Activated T-cell treated with anti-CD3 and anti-CD28 coated beads, Interleukin-2, amount 50 U/mL, for 48 hours (primary cell): ENCODE measurements around the gene SURF4.

Experiments
- DNase-seq, 2 experiments: peaks; one replicate each; pipeline ENCODE4 v3.0.0-alpha.2; 2020

Gene SURF4

DNA sequence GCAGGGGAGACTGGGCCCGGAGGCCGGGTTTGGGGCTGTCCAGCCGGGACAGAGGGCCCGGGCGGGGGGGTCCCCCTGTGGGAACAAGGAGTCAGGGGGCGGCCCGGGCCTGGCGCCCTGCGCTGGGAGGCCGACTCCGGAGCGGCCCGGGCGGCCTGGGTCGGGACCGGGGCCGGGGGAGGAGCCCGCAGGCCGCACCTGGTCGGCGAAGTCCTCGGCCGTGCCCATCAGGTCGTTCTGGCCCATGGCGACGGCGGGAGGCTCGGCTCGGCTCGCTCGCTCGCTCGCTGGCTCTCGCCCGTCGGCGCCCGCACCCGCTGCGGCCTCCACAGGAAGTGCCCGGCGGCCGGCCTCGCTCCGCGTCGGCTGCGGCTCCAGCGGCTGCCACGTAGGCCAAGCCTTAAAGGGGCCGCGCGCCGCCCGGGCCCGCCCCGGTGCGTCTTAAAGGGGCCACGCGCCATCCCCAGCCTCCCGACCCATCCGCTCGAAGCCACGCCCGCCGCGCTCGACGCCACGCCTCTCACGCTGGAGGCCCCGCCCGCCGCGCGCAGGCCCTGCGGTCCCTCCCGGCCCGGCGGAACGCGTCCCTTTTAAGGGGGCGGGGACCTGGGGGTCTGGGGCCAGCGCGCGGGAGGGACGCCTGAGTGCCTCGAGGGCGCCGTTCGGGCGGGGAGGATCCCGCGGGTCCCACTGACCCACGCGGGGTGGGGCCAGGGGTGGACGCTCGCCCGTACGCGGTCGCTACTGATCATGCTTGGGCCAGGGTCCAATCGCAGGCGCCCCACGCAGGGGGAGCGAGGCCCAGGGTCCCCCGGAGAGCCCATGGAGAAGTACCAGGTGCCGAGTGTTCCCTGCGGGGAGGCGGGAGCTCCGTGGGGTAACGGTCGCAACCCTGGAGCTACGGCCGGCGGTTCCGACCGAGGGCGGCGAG lies at the start of gene SURF4, which contains the start of gene STKLD1:
Gene SURF4, minus strand, starts transcription at position 337 of the 931 bp plus-strand sequence. Its CDS starts 91 bp downstream, at position 246.
Gene STKLD1, plus strand, starts transcription at position 643 of the 931 bp plus-strand sequence. Its CDS starts 108 bp downstream, at position 751.
- DNase-seq, result peak; percentile 98 to 99

DNA sequence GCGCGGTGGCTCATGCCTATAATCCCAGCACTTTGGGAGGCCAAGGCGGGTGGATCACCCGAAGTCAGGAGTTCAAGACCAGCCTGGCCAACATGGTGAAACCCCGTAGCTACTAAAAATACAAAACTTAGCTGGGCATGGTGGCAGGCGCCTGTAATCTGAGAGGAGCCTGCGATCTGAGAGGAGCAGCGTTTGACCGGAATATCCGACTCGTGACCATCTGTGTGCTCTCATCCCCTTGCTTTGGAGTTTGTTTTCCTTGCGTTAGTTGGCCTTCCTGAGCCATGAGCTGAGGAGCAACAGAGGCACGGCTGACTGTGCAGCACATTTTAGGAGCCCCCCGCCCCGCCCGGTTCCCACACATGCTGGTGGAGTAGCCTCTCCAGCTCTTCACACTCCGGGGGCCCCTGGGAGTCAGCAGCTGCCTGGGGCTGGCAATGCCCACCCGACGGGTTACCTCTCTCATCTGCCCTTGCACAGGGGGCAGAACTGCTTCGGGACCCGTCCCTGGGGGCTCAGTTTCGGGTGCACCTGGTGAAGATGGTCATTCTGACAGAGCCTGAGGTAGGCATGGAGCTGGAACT lies 49.3 kb upstream of the SURF4 start:
- no peak for DNase-seq

DNA sequence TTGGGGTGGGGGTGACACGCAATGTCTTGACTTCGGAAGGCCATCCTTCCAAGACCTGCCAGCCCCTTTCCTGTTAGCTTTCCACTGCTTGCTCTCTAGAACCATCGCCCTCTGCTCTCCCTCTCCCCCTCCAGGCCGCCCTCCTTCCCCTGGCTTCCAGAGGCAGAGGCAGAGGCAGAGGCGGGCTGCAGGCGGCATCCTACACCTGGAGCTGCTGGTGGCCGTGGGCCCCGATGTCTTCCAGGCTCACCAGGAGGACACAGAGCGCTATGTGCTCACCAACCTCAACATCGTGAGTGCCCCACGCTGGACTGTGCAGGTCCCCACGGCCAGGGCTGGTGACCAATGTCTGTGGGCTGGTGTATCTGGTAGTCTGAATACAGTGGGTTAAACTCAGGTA lies 48.3 kb upstream of the SURF4 start:
- no peak for DNase-seq

DNA sequence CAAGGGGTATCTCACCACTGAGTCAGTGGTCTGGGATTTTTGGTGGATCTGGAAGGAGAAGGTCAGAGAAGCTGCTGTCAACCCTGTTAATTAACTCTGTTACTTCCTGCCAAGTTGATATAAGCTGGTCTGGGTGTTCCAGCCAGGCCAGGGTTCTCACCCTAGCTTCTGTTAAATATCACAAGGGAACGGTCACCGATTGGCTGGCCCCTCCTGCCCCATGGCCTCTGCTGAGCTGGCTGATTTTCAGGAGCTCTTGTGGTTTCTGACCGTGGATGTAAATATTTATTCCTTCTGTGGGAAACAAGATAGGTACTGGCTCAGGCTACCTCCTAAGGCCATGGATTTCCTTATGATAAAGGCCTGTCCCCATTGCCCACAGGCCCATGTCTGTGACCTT lies 47.4 kb upstream of the SURF4 start:
- DNase-seq, result no peak

DNA sequence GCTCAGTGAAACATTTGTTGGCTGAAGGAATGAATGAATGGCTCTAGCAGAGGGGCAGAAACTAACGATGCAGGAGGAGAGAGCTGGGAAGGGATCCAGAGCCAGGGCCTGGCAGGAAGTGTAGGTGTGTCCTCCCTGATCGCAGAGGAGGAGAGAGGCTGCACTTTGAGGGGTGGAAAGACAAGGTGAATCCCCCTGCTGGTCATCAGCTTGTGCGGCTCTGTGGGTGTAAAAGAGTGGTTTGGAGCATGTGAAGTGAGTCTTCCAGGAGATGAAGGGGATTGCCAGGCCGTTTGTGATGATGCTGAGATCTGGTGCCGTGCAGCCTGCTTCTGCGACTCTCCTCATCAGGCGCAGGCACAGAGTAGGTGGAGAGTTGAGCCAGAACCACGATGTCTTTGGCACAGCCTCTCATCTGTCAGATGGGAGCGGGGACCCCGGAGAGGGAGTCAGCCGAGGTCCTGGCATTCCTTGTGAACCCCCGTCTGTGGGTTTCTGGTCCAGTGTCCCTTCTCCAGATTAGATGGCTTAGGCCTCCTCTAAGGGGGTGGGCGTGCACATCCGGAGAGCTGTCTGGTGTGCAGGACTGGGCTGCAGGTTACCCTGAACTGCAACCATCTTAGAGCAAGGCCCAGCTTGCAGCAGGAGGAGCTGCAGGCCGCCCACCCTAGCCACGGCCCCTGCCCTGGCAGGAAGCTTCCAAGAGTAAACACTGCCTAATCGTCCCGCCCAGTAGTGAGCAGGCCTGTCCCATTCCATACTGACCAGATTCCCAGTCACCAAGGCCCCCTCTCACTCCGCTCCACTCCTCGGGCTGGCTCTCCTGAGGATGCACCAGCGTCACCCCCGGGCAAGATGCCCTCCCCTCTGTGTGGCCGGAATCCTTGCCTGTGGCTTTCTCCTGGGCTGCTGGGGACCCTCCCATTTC lies 46.0 kb upstream of the SURF4 start, which contains the start of gene ADAMTS13:
Gene ADAMTS13, plus strand, starts transcription at position 753 of the 928 bp plus-strand sequence. Its CDS starts 77 bp downstream, at position 830.
- DNase-seq, result peak; percentile 69 to 72

DNA sequence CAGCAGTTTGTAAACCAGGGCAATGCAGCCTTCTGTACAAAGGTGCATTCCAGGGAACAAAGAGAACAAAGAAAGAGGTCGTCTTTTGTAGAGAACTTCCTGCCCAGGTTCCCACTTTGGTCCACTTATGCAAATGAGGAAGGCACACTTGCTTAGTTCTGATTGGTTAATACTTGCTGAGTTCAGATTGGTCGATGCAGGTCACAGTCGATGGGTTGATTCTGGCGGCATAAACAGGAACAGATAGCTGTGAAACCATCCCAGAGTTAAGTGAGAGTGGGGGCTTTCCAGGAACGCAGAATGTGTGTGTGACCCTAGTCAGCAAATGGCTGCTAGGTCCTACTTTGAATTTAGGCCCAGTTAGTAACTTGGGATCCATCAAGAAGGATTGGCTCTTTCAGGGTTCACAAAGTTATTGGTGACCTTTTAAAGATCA lies 44.5 kb upstream of the SURF4 start:
- no peak for DNase-seq

DNA sequence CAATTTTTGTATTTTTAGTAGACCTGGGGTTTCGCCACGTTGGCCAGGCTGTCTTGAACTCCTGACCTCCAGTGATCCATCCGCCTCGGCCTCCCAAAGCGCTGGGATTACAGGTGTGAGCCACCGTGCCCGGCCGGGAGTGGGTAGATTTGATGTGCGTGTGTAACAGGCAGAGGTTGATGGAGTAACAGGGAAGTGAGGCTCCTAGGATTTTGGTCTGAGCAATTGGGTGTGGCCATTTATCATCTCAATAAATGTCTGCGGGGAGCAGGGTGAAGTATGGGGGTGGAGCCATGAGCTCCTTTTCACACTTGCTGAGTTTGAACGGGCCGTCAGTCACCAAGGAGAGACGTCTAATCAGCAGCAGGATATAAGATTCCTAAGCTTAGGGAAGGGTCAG lies 43.1 kb upstream of the SURF4 start:
- no peak for DNase-seq

DNA sequence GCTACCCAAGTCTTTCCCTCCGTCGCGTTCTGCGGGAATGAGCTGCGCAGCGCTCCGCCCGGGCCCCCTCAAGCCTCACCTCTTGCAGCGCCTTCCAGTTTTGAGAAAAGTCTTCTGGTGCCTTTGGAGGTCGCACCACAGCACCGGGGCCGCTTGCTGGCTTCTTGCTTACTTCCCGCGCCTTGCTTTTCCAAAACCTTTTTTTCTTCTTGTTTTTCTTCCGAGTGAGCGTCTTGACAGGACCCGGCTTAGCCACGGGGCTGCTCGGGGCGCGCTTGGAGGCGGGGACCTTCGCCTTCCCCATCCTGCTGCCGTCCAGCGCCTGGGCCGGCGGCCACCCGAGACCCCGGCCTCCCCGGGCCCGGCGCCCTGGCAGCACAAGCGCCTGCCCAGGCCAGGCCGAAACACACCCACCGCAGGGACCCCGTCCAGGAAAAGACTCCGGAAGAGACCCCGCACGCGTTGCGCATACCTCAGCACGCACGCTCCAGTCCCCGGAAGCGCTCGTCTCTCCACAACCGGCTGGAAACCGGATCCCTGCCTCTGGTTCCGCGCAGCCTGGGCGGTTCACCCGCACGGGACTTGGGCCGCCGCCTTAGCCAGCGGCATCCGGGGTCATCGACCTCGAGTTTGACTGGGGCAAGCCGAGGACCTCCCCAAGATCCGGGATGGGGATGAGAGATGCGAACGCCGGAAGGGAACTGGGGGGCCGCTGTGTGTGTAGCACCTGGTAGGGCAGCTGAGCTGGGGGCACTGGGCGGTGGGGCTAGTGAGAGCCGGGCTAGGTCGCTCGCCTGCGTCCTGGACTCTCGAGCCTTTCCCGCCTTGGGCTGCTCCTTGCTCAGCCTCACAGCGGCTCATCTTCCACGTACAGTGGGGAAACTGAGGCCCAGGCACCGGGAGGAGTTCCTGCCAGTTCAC lies 41.9 kb upstream of the SURF4 start, which contains the start of gene REXO4:
Gene REXO4, minus strand, starts transcription at position 470 of the 921 bp plus-strand sequence. Its CDS starts 166 bp downstream, at position 304.
- peak; percentile 94 for DNase-seq

DNA sequence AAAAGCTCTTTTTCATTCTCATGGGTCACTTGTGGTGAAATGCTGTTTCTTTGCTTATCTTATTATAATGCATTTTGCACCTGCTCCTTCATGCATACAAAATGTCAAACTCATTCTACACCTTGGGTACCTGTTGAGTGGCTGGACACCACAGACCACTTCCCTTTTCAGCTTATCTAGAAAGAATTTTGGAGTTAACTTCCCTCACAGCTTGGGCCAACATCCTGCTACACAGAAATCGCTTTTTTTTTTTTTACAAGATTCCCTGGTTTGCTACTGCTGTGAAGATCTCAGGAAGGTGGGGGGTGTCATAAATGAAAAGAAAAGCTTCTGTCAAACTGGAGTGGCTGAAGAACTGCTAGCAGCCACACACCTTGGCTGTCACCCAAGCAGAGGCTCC lies 39.3 kb upstream of the SURF4 start:
- DNase-seq, result no peak

DNA sequence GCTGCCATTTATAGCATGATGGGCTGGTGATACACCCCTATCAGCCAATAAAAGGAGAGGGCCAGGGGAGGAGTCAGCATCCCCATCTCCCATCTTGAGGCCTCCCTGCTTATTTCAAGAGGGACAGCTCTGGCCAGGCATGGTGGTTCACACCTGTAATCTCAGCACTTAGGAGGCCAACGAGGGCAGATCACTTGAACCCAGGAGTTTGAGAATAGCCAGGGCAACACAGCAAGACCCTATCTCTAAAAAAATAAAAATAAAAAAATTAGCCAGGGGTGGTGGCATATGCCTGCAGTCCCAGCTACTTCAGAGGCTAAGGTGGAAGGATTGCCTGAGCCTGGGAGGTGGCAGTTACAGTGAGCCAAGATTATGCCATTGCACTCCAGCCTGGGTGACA lies 32.2 kb upstream of the SURF4 start:
- no peak for DNase-seq

DNA sequence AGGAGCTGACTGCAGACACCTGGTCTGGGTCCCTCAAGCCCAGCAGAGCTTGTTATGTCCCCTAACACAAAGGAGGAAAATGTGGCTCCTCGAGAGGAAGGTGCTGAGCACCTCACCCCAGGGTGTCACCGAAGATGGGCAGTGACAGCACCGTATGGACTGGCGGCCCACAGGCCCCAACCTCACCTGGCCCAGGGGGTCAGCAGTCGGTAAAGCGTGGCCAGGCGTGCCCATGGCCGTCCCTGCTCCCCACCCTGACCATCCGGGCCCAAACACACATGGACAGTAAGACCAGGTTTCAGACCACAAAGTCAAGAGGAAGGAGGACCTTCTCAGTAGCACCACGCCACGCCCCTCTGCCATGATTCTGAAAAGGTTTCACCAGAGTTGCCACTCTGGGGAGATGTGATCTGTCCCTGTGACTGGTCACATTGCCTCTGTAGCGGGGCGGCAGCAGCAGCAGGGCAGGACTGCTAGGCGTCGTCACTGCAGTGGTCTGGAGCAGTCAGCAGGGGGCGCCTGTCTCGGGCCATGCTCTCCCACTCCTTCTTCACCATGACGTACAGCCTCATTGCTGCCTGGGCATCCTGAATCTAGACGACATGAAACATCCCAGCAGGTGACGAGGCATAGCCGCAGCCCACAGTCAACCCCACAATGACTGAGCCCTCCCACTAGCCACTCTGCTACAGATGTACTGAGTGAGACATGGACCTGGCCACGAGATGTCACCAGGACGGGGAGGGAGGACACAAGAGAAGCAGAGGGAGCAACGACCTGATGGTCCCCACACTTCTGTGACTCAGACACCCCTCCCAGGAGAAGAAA lies 30.8 kb upstream of the SURF4 start:
- DNase-seq, result peak; percentile 85 to 91

DNA sequence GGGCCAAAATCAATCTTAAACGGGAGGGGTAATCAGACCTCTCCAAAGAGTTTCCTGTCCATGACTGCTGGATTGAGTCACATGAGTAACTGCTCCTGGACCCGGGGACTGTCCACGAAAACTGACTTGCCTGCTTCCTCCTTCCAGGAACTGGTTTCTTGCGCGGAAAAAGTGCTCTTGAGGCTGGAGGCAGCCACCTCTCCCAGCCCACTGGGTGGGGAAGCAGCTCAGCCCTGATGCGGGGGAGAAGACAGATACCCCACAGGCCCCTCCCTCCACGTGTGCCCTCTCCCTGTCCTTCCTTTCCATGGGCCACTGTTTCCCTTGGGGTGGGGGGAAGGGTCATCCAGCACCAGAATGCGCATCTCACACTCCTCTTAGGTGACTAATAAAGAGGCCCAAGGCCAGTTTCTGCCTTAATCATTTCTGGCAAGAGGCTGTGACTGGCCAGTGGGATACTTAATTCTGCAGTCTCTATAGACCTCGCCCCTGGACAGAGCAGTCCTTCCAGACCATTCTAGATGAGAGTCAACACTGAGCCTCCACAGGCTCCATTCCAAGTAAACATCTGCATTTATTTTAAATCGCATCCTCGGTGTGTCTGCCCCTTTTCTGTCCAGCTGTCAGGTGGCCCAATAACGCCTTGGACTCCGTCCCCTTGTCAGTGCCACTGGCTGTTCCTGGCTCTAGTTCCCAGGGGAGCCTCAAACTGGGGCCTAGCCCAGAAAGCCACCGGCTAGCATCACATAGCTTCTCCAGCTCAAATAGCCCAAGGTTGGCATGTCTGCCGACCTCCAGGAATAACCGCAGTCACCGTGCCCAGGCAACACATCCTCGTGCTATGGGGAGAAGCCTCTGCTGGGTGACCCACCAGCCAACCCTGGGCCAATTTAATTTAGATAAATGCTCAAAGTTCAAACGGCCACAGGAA lies 29.9 kb upstream of the SURF4 start:
- no peak for DNase-seq

DNA sequence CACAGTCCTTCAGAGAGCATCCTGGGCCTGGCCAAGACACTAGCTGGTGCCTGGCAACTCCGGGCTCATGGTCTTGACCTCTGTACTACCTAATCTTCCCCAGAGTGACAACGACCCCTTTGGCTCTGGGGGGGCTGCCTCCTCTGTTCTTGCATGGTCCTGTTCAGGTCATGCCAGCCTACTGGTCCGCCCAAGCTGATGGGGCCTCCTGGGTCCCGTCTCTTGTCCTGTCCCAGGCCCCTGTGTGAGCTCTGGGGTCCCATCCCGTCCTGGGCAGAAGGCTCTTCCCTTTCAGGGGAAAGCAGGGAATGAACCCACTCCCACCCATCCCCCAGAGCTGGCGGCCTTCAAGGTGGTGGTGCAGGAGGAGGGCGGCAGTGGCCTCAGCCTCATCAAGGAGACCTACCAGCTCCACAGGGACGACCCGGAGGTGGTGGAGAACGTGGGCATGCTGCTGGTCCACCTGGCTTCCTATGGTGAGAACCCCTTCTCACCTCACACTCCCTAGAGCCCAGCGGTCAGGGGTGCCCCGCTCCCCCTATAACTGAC lies 28.7 kb upstream of the SURF4 start:
- no peak for DNase-seq

DNA sequence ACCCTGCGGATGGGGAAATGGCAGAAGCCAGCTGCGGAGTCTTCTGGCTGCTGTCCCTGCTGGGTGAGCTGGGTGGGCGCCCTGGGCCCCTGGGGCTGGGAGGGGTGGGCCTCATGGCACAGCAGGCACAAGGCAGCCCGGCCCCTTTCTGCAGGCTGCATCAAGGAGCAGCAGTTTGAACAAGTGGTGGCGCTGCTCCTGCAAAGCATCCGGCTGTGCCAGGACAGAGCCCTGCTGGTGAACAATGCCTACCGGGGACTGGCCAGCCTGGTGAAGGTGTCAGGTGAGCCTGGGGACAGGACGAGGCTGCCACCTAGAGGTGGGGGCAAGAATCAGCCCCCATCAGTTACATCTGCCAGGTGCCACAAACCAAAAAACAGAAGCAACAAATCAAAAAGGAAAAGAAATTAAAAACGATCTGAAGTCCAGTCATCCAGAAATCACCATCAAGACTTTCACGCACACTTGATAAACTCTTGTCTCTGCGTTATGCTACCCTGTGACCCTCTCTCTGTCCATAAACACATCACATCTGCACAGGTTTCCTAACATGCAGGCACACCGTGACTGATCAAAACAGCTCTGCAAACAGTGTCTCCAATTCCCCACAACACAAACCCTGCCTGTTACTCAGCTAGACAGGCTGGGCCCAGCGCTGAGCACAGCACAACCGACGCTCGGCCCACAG lies 28.1 kb upstream of the SURF4 start:
- DNase-seq, result peak; percentile 66 to 75

DNA sequence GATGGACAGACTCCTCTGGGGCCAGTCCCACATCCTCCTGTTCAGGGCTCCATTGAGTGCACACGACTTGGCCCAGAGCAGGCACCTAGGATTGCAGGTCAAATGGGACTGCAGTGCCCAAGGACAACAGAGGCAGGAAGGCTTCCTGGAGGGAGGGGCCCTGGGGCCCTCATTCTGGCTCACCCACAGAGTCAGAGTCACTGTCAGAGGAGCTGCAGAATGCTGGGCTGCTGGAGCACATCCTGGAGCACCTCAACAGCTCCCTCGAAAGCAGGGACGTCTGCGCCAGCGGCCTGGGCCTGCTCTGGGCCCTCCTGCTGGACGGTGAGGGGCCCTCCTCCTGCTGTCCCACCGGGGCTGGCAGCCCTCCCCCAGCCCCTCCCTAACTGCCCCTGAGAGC lies 26.8 kb upstream of the SURF4 start:
- DNase-seq, result no peak

DNA sequence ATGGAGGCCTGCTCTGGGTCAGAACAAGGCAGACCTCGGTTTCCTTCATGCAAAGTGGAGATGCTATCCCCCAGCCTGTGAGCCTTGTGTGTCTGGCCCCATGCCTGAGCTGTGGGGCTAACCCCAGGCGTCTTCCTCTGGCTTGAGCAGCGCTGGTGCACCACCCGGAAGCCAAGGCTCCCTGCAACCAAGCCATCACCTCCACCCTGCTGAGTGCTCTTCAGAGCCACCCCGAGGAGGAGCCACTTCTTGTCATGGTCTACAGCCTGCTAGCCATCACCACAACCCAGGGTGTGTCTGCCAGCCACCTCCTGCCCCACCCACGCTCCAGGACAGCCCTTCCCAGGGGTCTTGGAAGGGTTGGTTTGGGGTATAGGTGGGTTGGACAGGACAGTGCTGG lies 25.7 kb upstream of the SURF4 start:
- no peak for DNase-seq

DNA sequence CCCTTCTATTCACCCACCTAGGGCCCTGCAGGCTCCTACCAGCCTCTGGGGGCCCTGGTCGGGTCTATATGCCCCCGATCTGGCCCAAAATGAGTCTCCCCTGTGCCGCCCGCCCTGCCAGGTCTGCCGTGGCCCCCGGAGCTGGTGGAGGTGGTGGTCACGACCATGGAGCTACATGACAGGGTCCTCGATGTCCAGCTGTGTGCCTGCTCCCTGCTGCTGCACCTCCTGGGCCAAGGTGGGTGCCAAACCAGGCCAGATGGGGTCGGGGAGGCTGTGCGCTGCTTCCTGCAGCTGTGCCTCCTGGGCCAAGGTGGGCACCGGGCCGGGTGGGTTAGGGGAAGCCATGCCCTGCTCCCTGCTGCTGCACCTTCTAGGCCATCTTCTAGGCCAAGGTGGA lies 24.4 kb upstream of the SURF4 start:
- no peak for DNase-seq

DNA sequence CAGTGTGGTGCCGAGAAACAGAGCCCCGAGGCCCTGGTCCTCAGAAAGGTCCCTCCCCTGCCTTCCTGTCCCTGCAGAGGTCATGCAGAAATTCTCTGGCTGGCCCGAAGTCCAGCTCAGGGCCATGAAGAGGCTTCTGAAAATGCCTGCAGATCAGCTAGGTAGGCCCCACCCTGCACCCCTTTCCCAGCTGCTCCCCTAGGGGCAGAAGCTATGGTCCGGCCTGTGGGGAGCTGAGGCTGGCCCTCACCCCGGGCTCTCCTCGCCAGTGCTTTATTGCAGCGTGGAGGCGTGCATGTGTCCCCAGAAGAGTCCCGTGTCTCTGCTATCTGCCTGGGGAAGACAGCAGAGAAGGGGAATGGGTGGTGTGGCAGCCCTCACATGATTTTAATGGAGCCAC lies 22.0 kb upstream of the SURF4 start:
- no peak for DNase-seq

DNA sequence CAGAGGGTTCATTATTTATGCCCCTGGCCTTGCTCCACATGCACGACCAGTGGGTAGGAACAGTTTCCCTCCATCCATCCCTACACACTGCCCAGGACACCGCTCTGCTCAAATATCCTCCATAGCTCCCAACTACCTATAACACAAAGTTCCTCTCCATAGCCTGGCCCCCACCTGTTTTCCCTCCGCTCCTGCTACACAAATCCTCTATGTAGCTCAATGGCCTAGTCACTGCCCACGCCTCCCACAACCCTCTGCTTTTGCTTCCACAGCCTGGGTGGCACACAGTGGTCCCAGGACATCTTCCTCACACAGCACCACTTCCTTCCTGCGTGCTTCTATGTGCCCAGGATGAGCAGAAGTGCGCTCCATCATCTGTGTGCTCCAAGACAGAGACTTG lies 21.5 kb upstream of the SURF4 start:
- DNase-seq, result no peak
